ENCODE measurements around the gene HRH3.
A peak's percentile ranks its signal among the peaks of the same experiment; 100 is the strongest.

HRH3 gene

GRCh38 chr20:62243906-62244515, 23.9 kb upstream of the HRH3 start:
- DNase-seq, result no peak

DNA sequence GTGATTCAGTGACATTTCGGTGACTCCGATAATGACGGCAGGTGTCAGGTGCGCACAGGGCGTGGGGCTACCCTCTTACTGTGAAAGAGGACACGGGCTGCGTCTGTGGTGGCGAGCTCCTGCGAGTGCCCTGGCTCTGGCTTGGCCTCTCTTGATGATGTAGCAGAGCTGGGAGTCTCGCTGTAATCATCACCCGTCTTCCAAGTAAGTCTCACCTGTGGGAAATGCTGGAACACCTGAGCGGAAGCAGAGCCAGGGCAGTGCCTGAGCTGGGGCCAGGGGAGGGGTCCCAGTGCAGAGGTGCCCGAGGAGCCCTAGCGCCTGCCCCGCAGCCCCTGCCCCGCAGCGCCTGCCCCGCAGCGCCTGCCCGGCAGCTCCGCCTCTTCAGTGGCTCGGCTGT, 23.0 kb upstream of the HRH3 start:
- no peak for DNase-seq

- no peak for DNase-seq
Measured at GRCh38 chr20:62242176-62242575, 22.1 kb upstream of the HRH3 start.

- DNase-seq, result no peak
Measured at GRCh38 chr20:62241506-62241905, 21.4 kb upstream of the HRH3 start.

GRCh38 chr20:62240020-62240685, 20.1 kb upstream of the HRH3 start:
- no peak for DNase-seq

DNA sequence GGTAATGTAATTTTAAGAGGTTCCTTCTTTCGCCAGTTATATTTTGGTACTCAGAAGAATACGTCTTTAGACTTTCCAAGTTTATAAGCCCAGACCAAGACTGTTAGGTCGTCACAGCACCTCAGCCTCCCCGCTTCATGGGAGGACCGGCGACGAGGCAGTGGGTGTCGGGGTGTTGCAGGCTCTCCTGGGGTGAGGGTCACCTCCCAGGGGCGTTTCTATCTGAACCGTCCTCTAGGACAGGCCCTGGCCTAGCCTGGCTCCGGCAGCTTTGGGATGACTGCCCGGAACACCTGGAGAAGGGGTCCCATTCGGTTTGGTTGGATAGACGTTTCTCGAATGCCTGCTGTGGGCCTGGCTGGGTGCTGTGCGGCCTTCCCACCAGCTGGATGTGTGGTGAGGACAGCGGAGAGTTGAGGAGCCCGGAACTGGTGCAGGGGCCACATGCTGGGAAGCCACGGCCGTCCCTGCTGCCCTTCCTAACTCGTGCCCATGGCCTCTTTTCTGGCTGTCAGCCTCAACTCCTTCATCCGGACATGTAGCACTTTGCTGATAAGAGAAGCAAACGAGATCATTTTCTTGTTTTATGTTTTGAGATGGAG, 19.3 kb upstream of the HRH3 start:
- DNase-seq, result no peak

GRCh38 chr20:62238569-62239277, 18.6 kb upstream of the HRH3 start:
- DNase-seq, result no peak

- DNase-seq, result peak; percentile 100
Measured at GRCh38 chr20:62237801-62238568, 17.9 kb upstream of the HRH3 start, which contains the start of gene OSBPL2. TSS of gene OSBPL2 (plus strand) at chr20:62238521. CDS start at chr20:62256185, 17,664 bp downstream.

GRCh38 chr20:62237514-62237800, 17.4 kb upstream of the HRH3 start:
- DNase-seq, result no peak

GRCh38 chr20:62236766-62237513, 16.9 kb upstream of the HRH3 start:
- DNase-seq, result no peak

GRCh38 chr20:62236200-62236599, 16.1 kb upstream of the HRH3 start:
- no peak for DNase-seq

DNA sequence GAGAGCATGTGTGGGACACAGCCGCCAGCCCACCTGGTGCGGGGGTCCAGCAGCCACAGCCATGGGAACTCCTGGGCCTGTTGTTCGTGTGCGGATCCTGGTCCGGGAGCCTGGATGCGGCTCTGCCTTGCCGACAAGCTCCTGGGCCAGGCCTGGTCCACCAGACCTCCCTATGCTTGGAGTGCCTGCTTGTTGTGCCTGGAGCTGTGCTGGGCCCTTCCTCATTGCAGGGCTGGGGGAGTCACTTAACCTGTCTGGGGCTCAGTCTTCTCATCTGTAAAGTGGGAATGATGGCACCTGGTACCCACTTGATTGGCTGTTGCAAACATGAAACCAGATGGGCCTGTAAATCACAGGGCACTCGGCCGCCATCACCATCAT, 15.7 kb upstream of the HRH3 start:
- no peak for DNase-seq

GRCh38 chr20:62235001-62235776, 15.1 kb upstream of the HRH3 start:
- DNase-seq, result no peak

DNA sequence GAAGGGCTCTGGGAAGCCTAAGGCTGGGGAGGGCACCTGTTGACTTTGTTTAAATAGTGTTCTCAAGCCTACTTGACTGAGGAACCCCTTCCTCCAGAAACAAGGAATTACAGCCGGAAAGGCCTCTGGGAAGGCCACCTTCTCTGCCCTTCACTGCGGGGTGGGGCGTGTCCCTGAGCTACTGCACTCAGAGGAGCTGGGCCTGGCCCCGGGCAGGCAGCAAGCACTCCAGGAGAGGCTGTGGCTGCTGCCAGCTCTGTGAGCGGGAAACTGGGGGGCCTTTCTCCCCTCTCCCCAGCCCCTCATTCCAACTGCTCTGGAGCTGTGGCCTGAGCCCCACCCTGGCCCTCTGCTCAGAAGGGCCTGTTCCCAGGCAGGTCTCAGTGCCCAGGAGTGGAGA, 14.3 kb upstream of the HRH3 start:
- DNase-seq, result no peak

- no peak for DNase-seq
Measured at GRCh38 chr20:62233684-62234083, 13.6 kb upstream of the HRH3 start.

GRCh38 chr20:62232770-62233645, 12.9 kb upstream of the HRH3 start:
- DNase-seq, result no peak

GRCh38 chr20:62232194-62232593, 12.1 kb upstream of the HRH3 start:
- no peak for DNase-seq

DNA sequence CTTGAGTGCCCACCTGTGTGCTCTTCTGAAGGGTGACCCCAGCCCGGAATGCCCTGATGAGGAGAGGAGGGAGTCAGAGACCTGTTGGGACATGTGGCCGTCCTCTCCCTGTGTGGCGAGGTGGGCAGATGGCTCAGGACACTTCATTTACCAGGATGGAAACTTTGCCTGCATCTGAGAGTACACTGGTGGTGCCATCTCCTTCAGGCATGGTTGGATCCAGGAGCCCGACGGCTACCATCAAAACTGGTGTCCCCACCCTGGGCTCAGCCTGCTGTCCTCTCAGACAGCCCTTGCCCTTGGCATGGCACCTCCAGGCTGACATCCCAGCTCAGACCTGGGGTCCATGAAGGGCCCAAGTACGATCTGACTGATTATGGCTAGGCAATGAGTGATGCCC, 11.2 kb upstream of the HRH3 start:
- no peak for DNase-seq

GRCh38 chr20:62230696-62231095, 10.6 kb upstream of the HRH3 start:
- no peak for DNase-seq

DNA sequence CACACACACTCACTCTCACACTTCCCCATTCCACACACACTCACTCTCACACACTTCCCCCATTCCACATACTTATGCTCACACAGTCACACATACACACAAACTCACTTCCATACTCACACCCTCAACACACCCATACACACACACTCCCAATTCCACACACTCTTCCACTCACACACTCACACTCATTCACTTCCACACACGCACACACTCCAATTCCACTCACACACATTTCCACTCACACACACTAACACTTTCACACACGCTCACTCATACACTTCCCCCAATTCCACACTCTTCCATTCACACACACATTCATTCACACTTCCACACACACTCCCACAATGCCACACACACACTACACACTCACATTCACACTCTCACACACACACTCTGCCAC, 10.2 kb upstream of the HRH3 start:
- no peak for DNase-seq

DNA sequence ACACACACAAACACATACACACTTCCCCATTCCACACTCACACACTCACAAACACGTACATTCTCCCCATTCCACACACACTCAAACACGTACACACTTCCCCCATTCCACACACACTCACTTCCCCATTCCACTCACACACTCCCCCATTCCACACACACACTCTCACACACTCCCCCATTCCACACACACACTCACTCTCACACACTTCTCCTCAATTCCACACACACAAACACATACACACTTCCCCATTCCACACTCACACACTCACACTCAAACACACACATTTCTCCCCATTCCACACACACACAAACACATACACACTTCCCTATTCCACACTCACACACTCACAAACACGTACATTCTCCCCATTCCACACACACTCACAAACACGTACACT, 9.6 kb upstream of the HRH3 start:
- no peak for DNase-seq
